Upper lobe of right lung (tissue), 1 donor: Measurements from ENCODE around the gene ZC3H10. TPM values are rescaled to one million over a fixed set of nuclear protein-coding genes. Genes with fewer than 3 reads are reported as not detected.

Experiments used
- ATAC-seq: fragments of 200-7000 bp; cut with Tn5 transposase; one replicate; pipeline ENCODE4 v1.9.1; 2020; ENCODE audit warnings: mild to moderate bottlenecking, moderate library complexity
- DNase-seq: peaks from one replicate; pipeline ENCODE4 v3.0.0-alpha.2; 2020
- H3K27ac ChIP-seq: fragments of 200-600 bp; one replicate; pipeline ENCODE4 v1.8.0; 2022
- H3K27me3 ChIP-seq: fragments of 200-600 bp; one replicate; pipeline ENCODE4 v1.8.0; 2022; ENCODE audit warnings: mild to moderate bottlenecking
- H3K36me3 ChIP-seq: fragments of 200-600 bp; one replicate; pipeline ENCODE4 v1.8.0; 2022
- H3K4me1 ChIP-seq: fragments of 200-600 bp; one replicate; pipeline ENCODE4 v1.8.0; 2022
- H3K4me3 ChIP-seq: fragments of 200-600 bp; one replicate; pipeline ENCODE4 v1.8.0; 2022; ENCODE audit warnings: mild to moderate bottlenecking
- H3K9me3 ChIP-seq: fragments of 200-600 bp; one replicate; pipeline ENCODE4 v1.8.0; 2022
- intact Hi-C: fragments of 100-400 bp; cut with DNase I; formaldehyde crosslinking; loops from one replicate; pipeline ENCODE4 v1.11.0; 2022
- total RNA-seq: library from RNA; stranded (reverse); fragmentation: NEBNext Ultra II Directional; extraction: Animal tissue kit (Norgen Biotek cat#: 25700); gene quantifications from one replicate; pipeline ENCODE4 v1.2.1, GENCODE V29; 2021
- TF ChIP-seq, protein P1 (sequence below): fragments of 200-600 bp; IDR thresholded peaks from one replicate; pipeline ENCODE4 v1.8.0; 2022; ENCODE audit warnings: antibody characterized with exemption
- donor health status: DM: no; HTN: yes; CAD: no; lungs with severe emphysema.

The ZC3H10 gene
- total RNA-seq, 1 donor from 2014 or later, result 8.4 TPM

DNA sequence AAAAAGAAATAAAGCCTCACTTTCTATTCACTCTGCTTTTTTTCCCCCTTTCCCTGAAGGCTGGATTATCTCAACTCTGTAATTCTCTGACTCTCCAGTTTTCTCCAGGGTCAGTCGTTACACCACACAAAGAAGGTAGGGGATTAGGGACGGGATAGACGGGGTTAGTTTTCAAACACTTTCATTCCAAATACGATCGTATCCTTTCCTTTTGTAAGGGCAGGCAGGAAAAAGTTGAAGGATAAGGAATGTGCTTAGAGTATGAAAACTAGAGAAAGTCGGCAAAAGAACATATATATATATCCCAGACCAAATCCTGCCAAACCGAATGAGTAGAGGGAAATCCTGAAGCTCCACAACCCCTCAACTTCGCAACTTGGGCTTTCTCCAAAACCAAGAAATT is 9.4 kb downstream of the ZC3H10 start:
- H3K27me3 ChIP-seq, result no peaks in the 10 kb centered on the region
- TF ChIP-seq, protein P1, sequence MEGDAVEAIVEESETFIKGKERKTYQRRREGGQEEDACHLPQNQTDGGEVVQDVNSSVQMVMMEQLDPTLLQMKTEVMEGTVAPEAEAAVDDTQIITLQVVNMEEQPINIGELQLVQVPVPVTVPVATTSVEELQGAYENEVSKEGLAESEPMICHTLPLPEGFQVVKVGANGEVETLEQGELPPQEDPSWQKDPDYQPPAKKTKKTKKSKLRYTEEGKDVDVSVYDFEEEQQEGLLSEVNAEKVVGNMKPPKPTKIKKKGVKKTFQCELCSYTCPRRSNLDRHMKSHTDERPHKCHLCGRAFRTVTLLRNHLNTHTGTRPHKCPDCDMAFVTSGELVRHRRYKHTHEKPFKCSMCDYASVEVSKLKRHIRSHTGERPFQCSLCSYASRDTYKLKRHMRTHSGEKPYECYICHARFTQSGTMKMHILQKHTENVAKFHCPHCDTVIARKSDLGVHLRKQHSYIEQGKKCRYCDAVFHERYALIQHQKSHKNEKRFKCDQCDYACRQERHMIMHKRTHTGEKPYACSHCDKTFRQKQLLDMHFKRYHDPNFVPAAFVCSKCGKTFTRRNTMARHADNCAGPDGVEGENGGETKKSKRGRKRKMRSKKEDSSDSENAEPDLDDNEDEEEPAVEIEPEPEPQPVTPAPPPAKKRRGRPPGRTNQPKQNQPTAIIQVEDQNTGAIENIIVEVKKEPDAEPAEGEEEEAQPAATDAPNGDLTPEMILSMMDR, result no peak
- no peaks in the 10 kb centered on the region for H3K9me3 ChIP-seq
- DNase-seq, result no peak
- no peak for ATAC-seq
- peaks cover 44% of the 10 kb centered on the region for H3K4me1 ChIP-seq
- peak overlapping the region; percentile 37 for H3K4me3 ChIP-seq
- peak overlapping the region; percentile 83 for H3K27ac ChIP-seq
- H3K36me3 ChIP-seq, result peaks cover 25% of the 10 kb centered on the region
- intact Hi-C loops, result loop anchor here (10.0 kb wide), 1 partner anchor 47 kb away; no protein-coding TSS in a partner anchor

DNA sequence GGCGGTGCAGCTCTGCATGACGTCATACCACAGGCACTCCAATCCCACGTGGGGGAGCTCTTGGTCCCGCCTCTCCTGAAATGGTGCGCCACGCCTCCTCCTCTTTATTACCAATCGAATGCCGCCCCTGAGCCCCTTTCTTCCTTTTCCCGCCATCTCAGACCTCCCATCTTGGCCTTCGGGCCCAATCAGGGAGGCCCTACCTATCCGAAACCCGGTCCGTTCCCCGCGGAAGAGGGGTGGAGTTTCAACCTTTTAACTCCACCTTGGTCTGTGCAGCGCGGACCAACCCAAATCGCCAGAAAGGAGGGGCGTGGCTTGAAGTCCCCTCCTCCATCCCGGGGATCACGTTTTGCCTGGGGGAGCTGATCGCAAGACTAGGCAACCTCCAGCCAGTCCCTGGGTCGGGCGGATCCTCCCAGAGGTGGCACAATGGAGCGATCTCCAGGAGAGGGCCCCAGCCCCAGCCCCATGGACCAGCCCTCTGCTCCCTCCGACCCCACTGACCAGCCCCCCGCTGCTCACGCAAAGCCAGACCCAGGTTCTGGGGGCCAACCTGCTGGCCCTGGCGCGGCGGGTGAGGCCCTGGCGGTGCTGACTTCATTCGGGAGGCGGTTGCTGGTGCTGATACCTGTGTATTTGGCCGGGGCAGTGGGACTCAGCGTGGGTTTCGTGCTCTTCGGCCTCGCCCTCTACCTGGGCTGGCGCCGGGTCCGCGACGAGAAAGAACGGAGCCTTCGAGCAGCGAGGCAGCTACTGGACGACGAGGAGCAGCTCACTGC is 10.0 kb downstream of the ZC3H10 start, which contains the start of gene ESYT1:
Gene ESYT1, plus strand, starts transcription at position 380 of the 782 bp plus-strand sequence. Its CDS starts 53 bp downstream, at position 433.
- peak; percentile 97 for DNase-seq
- Histone ChIP-seq H3K9me3 (no peaks in the 10 kb centered on the region), H3K4me3 (peak within 1 kb of the TSS; percentile 77), H3K27ac (peak within 1 kb of the TSS; percentile 83), H3K4me1 (peaks cover 44% of the 10 kb centered on the region), H3K27me3 (no peaks in the 10 kb centered on the region), H3K36me3 (peaks cover 31% of the 10 kb centered on the region)
- intact Hi-C loops, result loop anchor here (10.0 kb wide), 1 partner anchor 47 kb away; no protein-coding TSS in a partner anchor
- TF ChIP-seq, protein P1, result no peak
- ATAC-seq, result peak; percentile 93

DNA sequence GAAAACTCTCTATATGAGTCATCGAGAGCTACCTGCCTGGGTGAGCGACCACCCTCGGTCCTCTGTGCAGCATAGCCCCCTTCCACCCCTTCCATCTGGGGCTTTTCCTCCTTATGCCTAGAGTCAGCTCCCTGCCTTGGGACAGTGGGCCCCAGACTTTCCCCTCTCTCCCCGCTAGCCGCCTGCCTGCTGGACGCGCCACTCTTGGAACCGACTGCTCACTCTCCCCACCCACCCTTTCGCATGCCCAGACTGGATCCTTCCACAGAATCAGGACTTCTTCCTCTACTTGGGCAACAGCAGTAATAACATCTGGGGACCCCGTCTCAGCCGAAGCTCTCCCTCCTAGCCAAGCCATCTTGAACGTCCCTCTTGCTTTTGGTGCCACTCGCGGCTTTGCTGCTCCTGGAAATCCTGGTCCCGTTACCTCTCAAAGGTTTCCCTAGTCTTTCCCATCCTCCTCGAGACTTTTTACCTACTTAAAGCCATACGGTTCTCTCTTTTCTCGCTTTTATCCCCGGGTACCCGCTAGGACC is 10.7 kb downstream of the ZC3H10 start:
- H3K4me1 ChIP-seq, result peaks cover 44% of the 10 kb centered on the region
- peaks cover 37% of the 10 kb centered on the region for H3K36me3 ChIP-seq
- DNase-seq (no peak), ATAC-seq (peak; percentile 0)
- H3K9me3 ChIP-seq, result no peaks in the 10 kb centered on the region
- H3K4me3 ChIP-seq, result peak overlapping the region; percentile 77
- peak overlapping the region; percentile 79 for H3K27ac ChIP-seq
- intact Hi-C loops, result loop anchor here (10.0 kb wide), 1 partner anchor 46 kb away; no protein-coding TSS in a partner anchor
- H3K27me3 ChIP-seq, result no peaks in the 10 kb centered on the region
- TF ChIP-seq, protein P1, result no peak

DNA sequence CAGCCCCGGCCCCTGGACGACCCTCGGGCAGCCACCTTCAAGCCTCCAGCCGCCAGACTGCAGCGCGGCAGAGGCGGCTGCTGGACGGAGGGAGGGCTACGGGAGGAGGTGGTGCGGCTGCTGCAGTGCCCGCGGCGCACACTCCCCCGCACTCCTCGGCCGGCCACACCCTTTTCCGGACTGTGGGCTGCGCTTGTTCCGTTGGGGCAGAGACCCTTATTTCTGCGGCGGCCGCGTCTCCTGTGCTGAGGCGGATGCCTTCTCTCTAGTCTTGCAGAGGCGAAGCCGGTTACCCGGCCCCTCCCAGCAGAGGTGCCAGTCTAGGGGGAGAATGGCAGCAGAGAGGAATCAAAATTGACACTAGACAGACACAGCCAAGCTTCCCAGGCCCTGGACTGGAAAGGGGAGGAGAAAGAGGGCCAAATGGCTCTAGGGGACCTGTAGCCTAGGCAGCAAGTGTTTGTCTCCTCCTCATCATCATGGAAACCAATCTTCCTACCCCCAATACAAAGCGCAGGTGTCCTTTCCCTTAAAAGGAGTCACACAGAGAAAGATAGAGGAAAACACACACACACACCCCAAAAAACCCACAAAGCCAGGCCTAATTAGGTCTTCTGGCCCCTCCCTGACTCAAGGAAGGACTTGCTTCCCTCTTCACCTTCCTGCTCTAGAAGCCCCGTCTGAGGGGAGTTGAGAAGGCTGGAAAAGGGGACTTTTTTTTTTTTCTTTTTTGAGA is 11.3 kb downstream of the ZC3H10 start:
- Histone ChIP-seq H3K27me3 (no peaks in the 10 kb centered on the region), H3K9me3 (no peaks in the 10 kb centered on the region), H3K36me3 (peaks cover 44% of the 10 kb centered on the region), H3K4me1 (peaks cover 42% of the 10 kb centered on the region), H3K27ac (peak overlapping the region; percentile 79), H3K4me3 (peak overlapping the region; percentile 77)
- DNase-seq (peak; percentile 88), ATAC-seq (peak; percentile 66)
- TF ChIP-seq, protein P1, result no peak
- intact Hi-C loops, result loop anchor here (10.0 kb wide), 1 partner anchor 45 kb away; no protein-coding TSS in a partner anchor

DNA sequence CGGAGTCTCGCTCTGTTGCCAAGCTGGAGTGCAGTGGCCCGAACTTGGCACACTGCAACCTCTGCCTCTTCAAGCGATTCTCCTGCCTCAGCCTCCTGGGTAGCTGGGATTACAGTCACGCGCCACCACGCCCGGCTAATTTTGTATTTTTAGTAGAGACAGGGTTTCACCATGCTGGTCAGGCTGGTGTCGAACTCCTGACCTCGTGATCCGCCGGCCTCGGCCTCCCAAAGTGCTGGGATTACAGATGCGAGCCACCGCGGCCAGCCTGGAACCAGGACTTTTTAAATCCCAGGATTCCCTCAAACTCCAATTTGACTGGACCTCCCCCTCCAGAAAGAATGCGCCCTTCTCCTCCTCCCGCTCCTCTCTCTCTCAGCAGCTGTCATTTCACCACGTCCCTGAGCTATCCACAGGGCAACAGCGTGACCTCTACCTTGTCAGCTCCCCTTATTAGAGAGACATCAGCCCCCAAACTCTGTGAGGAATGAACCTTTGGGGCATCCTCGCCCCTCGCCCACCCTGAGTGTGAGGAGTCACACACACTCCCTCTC is 12.0 kb downstream of the ZC3H10 start:
- ATAC-seq, result no peak
- TF ChIP-seq, protein P1, result no peak
- peaks cover 50% of the 10 kb centered on the region for H3K36me3 ChIP-seq
- no peaks in the 10 kb centered on the region for H3K27me3 ChIP-seq
- peaks cover 36% of the 10 kb centered on the region for H3K4me1 ChIP-seq
- DNase-seq, result no peak
- H3K4me3 ChIP-seq, result peak overlapping the region; percentile 77
- H3K9me3 ChIP-seq, result no peaks in the 10 kb centered on the region
- H3K27ac ChIP-seq, result peak overlapping the region; percentile 79
- intact Hi-C loops, result loop anchor here (10.0 kb wide), 1 partner anchor 45 kb away; no protein-coding TSS in a partner anchor
